Effector memory CD4-positive, alpha-beta T cell (primary cell): ENCODE data around the gene OGFOD1.

Experiments
- DNase-seq, 3 donors: peaks; one replicate each; pipeline ENCODE4 v3.0.0-alpha.2; 2020
- H3K27ac ChIP-seq: 2 replicates; pipeline ENCODE4 v1.7.0; 2013; ENCODE audit warnings: mild to moderate bottlenecking, low read length, moderate library complexity; ENCODE audit not compliant: insufficient read depth, poor library complexity, severe bottlenecking
- H3K27me3 ChIP-seq: replicated peaks from 2 replicates; pipeline ENCODE4 v1.7.0; 2013; ENCODE audit warnings: mild to moderate bottlenecking, low read length; ENCODE audit not compliant: insufficient read depth, control insufficient read depth, poor library complexity, severe bottlenecking
- H3K36me3 ChIP-seq: 2 replicates; pipeline ENCODE4 v1.7.0; 2013; ENCODE audit warnings: mild to moderate bottlenecking, low read length, moderate library complexity; ENCODE audit not compliant: control insufficient read depth, insufficient read depth
- H3K4me1 ChIP-seq: 2 replicates; pipeline ENCODE4 v1.7.0; 2013; ENCODE audit warnings: low read length, mild to moderate bottlenecking; ENCODE audit not compliant: control insufficient read depth, insufficient read depth, poor library complexity, severe bottlenecking
- H3K4me3 ChIP-seq: 2 replicates; pipeline ENCODE4 v1.7.0; 2013; ENCODE audit warnings: low read length, low read depth, mild to moderate bottlenecking; ENCODE audit not compliant: insufficient read depth, poor library complexity, severe bottlenecking
- H3K9me3 ChIP-seq: 2 replicates; pipeline ENCODE4 v1.7.0; 2013; ENCODE audit warnings: mild to moderate bottlenecking, low read length, moderate library complexity; ENCODE audit not compliant: control insufficient read depth
- total RNA-seq, 3 donors: gene quantifications; one replicate each; lab custom pipeline; 2026; lab: John Stamatoyannopoulos, UW

Gene OGFOD1
- 24.4 to 32.9 (median 25.6) reads per million in 3 donors for total RNA-seq

- peak; percentile 81 to 90 (median 89) for DNase-seq
- Histone ChIP-seq H3K27me3 (no peaks in the 10 kb centered on the region), H3K9me3 (no peaks in the 10 kb centered on the region), H3K27ac (peak within 1 kb of the TSS; percentile 80), H3K4me3 (peak within 1 kb of the TSS; percentile 97), H3K4me1 (peaks cover 19% of the 10 kb centered on the region), H3K36me3 (peaks cover 21% of the 10 kb centered on the region)
These were observed at the start of gene OGFOD1, which contains the start of gene NUDT21 for GRCh38 chr16:56450986-56451752. TSS of gene OGFOD1 (plus strand) at chr16:56451554. CDS start at chr16:56451613, 59 bp downstream. TSS of gene NUDT21 (minus strand) at chr16:56451332. CDS start at chr16:56451202, 130 bp downstream.

- Histone ChIP-seq H3K27ac (no peak overlapping the region), H3K4me1 (no peaks in the 10 kb centered on the region), H3K4me3 (no peak overlapping the region), H3K9me3 (no peaks in the 10 kb centered on the region), H3K36me3 (peaks cover 54% of the 10 kb centered on the region), H3K27me3 (no peaks in the 10 kb centered on the region)
- DNase-seq = no peak
These were observed 45.2 kb upstream of the OGFOD1 start for GRCh38 chr16:56405977-56406672.

DNA sequence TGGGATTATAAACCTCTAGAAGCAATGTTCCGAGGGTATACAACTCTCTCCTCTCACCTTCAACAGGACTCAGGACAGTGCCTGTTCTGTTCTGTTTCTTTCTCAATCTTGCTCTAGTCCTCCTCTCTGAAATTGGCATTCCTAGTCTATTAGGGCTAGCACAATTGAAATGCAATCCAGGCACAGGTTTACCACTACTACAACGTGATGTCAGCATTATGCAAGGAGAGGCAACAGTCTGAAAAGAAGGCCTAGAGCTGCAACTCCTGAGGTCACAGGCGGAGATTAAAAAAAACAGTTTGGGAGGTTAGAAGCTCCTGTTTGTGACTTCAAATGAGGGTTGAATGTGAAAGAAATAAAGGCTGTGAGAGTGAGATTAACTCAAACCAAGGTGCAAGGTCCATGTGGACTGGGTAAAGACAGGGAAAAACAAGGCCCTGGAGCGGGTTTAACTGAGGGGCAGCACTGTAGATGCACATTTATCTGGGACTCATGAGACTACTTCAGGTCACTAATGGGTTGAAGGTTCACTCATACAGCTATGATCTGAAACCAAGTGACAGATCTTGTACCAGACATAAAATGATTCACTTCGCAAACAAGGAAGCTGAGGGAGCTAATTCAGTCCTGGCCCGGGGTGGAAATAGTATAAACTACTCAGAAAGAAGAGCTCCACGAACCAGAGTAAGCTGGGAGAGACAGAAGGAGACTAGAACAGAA is 42.8 kb upstream of the OGFOD1 start:
- peaks cover 43% of the 10 kb centered on the region for H3K36me3 ChIP-seq
- no peak overlapping the region for H3K4me3 ChIP-seq
- no peak overlapping the region for H3K27ac ChIP-seq
- no peak for DNase-seq
- H3K9me3 ChIP-seq = no peaks in the 10 kb centered on the region
- H3K27me3 ChIP-seq = no peaks in the 10 kb centered on the region
- H3K4me1 ChIP-seq = no peaks in the 10 kb centered on the region

GRCh38 chr16:56409195-56409594 is 42.2 kb upstream of the OGFOD1 start:
- DNase-seq = no peak
- Histone ChIP-seq H3K9me3 (no peaks in the 10 kb centered on the region), H3K36me3 (peaks cover 42% of the 10 kb centered on the region), H3K4me1 (no peaks in the 10 kb centered on the region), H3K27ac (no peak overlapping the region), H3K4me3 (no peak overlapping the region), H3K27me3 (no peaks in the 10 kb centered on the region)

- H3K27ac ChIP-seq = no peak overlapping the region
- peaks cover 31% of the 10 kb centered on the region for H3K36me3 ChIP-seq
- no peaks in the 10 kb centered on the region for H3K27me3 ChIP-seq
- no peak for DNase-seq
- H3K9me3 ChIP-seq = no peaks in the 10 kb centered on the region
- H3K4me3 ChIP-seq = no peak overlapping the region
- no peaks in the 10 kb centered on the region for H3K4me1 ChIP-seq
These were observed 40.2 kb upstream of the OGFOD1 start for GRCh38 chr16:56411123-56411522.

DNA sequence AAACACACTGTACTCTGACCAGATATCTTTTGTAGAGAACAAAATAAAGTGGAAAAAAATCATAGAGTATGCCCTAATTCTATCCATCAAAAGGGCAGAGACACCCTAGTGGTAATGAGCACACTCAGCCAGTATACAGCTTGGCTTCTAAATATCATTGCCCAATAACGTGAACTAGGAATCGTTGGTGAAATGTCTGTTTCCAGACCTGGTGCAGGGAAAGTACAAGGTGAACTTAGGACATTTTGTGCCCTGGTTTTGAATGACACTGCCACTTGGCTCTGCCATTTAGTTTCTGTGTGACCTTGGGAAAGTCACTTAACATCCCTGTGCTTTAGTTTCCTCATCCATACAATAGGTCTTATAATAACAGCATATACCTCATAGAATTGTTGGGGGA is 39.7 kb upstream of the OGFOD1 start:
- H3K27ac ChIP-seq = no peak overlapping the region
- H3K9me3 ChIP-seq = no peaks in the 10 kb centered on the region
- no peak overlapping the region for H3K4me3 ChIP-seq
- peaks cover 31% of the 10 kb centered on the region for H3K36me3 ChIP-seq
- no peaks in the 10 kb centered on the region for H3K4me1 ChIP-seq
- no peak for DNase-seq
- no peaks in the 10 kb centered on the region for H3K27me3 ChIP-seq

GRCh38 chr16:56413381-56413780 is 38.0 kb upstream of the OGFOD1 start:
- H3K4me1 ChIP-seq = no peaks in the 10 kb centered on the region
- H3K9me3 ChIP-seq = no peaks in the 10 kb centered on the region
- no peak overlapping the region for H3K27ac ChIP-seq
- peaks cover 23% of the 10 kb centered on the region for H3K36me3 ChIP-seq
- no peak for DNase-seq
- no peak overlapping the region for H3K4me3 ChIP-seq
- H3K27me3 ChIP-seq = no peaks in the 10 kb centered on the region

DNA sequence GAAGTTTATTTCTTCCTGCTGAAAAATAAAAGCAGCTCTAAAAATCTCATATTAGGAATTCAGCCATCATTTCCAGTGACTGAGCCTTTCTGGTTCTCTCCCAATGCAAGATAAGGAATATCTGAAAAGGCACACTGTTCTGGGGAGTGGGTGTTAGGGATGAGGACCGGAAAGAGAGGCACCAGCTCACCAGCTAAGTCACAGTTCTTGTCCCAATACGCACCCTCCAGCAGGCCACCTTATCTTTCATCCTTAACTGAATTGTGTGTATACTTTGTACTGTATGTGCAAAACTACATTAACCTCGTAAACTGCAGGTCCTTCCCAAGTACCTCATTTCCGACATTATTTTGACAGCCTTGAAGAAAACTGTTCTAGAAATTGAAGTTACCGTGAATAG is 37.0 kb upstream of the OGFOD1 start:
- Histone ChIP-seq H3K36me3 (peaks cover 13% of the 10 kb centered on the region), H3K27ac (no peak overlapping the region), H3K27me3 (no peaks in the 10 kb centered on the region), H3K9me3 (no peaks in the 10 kb centered on the region), H3K4me1 (no peaks in the 10 kb centered on the region), H3K4me3 (no peak overlapping the region)
- no peak for DNase-seq

DNA sequence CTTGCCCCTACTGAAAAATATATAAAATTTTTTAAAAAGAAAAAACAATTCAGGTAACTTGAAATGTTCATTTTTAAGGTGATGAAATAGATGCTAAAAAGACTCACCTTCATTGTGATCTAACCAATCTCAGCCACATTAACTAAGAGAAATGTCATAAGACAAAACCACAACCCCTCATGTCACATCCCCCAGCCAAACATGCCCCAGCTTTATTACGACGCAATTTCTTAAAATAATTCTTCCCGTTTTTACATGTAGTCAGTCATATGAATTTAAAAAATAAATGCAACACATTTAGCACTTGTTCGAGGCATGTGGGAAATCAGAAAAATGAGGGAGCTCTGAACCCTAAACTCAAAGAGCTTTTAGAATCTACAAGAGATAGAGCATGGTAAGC is 35.5 kb upstream of the OGFOD1 start:
- Histone ChIP-seq H3K4me3 (no peak overlapping the region), H3K27me3 (no peaks in the 10 kb centered on the region), H3K36me3 (peaks cover 10% of the 10 kb centered on the region), H3K9me3 (no peaks in the 10 kb centered on the region), H3K27ac (no peak overlapping the region), H3K4me1 (no peaks in the 10 kb centered on the region)
- no peak for DNase-seq
